Sigmoid colon (tissue), 7 donors: ENCODE data around the gene PIN1. TPM values are rescaled to one million over a fixed set of nuclear protein-coding genes. Genes with fewer than 3 reads are reported as not detected.

Source experiments
- DNase-seq: peaks from one replicate; pipeline ENCODE4 v3.0.0-alpha.2; 2019
- H3K27ac ChIP-seq, 4 donors: fragments of 200-600 bp; sonication (generic); one replicate each; pipeline ENCODE4 v1.5.1; 2016 to 2019; ENCODE audit warnings: mild to moderate bottlenecking in 1 of 4
- H3K27me3 ChIP-seq, 3 donors: fragments of 200-600 bp; sonication (generic); one replicate each; pipeline ENCODE4 v1.5.1; 2019; ENCODE audit warnings: mild to moderate bottlenecking in 1 of 3
- H3K36me3 ChIP-seq, 4 donors: fragments of 200-600 bp; sonication (generic); one replicate each; pipeline ENCODE4 v1.5.1; 2016 to 2019
- H3K4me1 ChIP-seq, 4 donors: fragments of 200-600 bp; sonication (generic); one replicate each; pipeline ENCODE4 v1.5.1; 2017 to 2019
- H3K4me3 ChIP-seq, 4 donors: fragments of 200-600 bp; sonication (generic); one replicate each; pipeline ENCODE4 v1.5.1; 2017 to 2019; ENCODE audit warnings: mild to moderate bottlenecking in 2 of 4, moderate library complexity in 1 of 4
- H3K9me3 ChIP-seq, 4 donors: fragments of 200-600 bp in 3 of 4; sonication (generic) in 3 of 4; one replicate each; pipeline versions ENCODE4 v1.5.1 to v1.6.1; 2013 to 2019
- EP300 ChIP-seq, 4 donors: sonication (generic); formaldehyde crosslinking; IDR thresholded peaks; one replicate each; pipeline ENCODE4 v1.6.1; 2017; ENCODE audit warnings: antibody characterized with exemption in 4 of 4
- POLR2A ChIP-seq, 2 donors: fragments of 450-650 bp; IDR thresholded peaks; one replicate each; pipeline ENCODE4 v1.6.1; 2016; ENCODE audit warnings: antibody characterized with exemption in 2 of 2, mild to moderate bottlenecking in 2 of 2, moderate library complexity in 2 of 2
- POLR2AphosphoS5 ChIP-seq, 4 donors: sonication (generic); formaldehyde crosslinking; IDR thresholded peaks; one replicate each; pipeline ENCODE4 v1.6.1; 2017; ENCODE audit warnings: antibody characterized with exemption in 4 of 4
- WGBS, 2 donors: extraction: QIAGEN DNeasy Blood & Tissue Kit; methylation state at CpG; one replicate each; pipeline ENCODE4 v1.1.7; 2013; 5-methylcytosine and 5-hydroxymethylcytosine counted together
- intact Hi-C: fragments of 100-400 bp; cut with DNase I; formaldehyde crosslinking; loops from one replicate; pipeline ENCODE4 v1.15.1; 2023
- polyA plus RNA-seq, 3 donors: library from polyadenylated mRNA; stranded (reverse); fragments of 200-250 nt; gene quantifications; one replicate each; pipeline ENCODE4 v1.2.3, GENCODE V29; 2013
- total RNA-seq, 4 donors: library from RNA; depleted of rRNA; stranded (reverse); fragments of >200 nt; gene quantifications; one replicate each; pipeline ENCODE4 v1.1.0, GENCODE V29; 2016
- TF ChIP-seq, protein P1 (sequence below), 4 experiments: fragments of 450-650 bp in 3 of 4; fragments of 200-600 bp in 1 of 4; IDR thresholded peaks; one replicate each; pipeline ENCODE4 v1.5.1; 2016 to 2019; ENCODE audit warnings: antibody characterized with exemption in 4 of 4, mild to moderate bottlenecking in 3 of 4, moderate library complexity in 2 of 4
- donor health status: healthy with polysubstance abuse.
- donor health status: Bipolar disorder and iron deficiency.
- donor health status: healthy.

Gene PIN1
- total and polyA plus RNA-seq, 7 donors, result 77.5 to 149 (median 122) TPM

DNA sequence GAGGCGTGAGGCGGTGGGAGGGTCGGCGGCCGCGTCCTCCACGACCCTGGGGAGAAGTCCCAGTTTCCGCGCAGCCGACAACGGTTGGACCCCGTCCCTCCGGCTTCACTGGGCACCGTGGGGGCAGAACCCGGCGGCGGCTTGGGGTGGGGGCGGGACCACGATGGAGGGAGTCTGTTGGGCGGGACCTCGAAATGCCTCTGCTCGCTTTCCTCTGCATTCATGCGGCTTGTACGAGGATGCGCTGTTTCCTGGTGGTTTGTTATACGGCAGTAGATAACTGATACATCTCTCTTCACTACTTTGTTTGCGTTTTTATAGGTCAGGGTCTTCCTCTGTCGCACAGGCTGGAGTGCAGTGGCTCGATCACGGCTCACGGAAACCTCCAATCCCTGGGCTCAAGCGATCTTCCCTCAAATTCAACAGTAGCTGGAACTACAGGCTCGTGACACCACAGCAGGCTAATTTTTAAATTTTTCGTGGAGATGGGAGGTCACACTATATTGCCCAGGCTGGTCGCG, 42.0 kb upstream of the PIN1 start:
- no peaks in the 10 kb centered on the region for H3K9me3 ChIP-seq
- no peaks in the 10 kb centered on the region for H3K36me3 ChIP-seq
- WGBS, 2 donors, result 19 to 24% methylated on average over 36 of the region's 36 CpGs
- DNase-seq, result peak; percentile 82
- H3K27ac ChIP-seq, result peak overlapping the region; percentile 90 to 99 (median 96)
- peaks cover 0 to 30% (median 20%) of the 10 kb centered on the region in 4 donors for H3K4me1 ChIP-seq
- peak in 1 of 4 donors; percentile 18 for TF ChIP-seq POLR2AphosphoS5 (IDR thresholded peaks at IDR 0.05)
- TF ChIP-seq, protein P1, sequence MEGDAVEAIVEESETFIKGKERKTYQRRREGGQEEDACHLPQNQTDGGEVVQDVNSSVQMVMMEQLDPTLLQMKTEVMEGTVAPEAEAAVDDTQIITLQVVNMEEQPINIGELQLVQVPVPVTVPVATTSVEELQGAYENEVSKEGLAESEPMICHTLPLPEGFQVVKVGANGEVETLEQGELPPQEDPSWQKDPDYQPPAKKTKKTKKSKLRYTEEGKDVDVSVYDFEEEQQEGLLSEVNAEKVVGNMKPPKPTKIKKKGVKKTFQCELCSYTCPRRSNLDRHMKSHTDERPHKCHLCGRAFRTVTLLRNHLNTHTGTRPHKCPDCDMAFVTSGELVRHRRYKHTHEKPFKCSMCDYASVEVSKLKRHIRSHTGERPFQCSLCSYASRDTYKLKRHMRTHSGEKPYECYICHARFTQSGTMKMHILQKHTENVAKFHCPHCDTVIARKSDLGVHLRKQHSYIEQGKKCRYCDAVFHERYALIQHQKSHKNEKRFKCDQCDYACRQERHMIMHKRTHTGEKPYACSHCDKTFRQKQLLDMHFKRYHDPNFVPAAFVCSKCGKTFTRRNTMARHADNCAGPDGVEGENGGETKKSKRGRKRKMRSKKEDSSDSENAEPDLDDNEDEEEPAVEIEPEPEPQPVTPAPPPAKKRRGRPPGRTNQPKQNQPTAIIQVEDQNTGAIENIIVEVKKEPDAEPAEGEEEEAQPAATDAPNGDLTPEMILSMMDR (IDR thresholded peaks at IDR 0.05), result no peak
- peak overlapping the region; percentile 60 to 86 (median 64) for H3K4me3 ChIP-seq
- H3K27me3 ChIP-seq, result no peaks in the 10 kb centered on the region
- intact Hi-C loops, result loop anchor here (2.0 to 5.0 kb wide), 5 partner anchors 26 to 484 kb away; partner anchors contain the start of genes FBXL12, ZNF426, ZNF562 and ZNF699

DNA sequence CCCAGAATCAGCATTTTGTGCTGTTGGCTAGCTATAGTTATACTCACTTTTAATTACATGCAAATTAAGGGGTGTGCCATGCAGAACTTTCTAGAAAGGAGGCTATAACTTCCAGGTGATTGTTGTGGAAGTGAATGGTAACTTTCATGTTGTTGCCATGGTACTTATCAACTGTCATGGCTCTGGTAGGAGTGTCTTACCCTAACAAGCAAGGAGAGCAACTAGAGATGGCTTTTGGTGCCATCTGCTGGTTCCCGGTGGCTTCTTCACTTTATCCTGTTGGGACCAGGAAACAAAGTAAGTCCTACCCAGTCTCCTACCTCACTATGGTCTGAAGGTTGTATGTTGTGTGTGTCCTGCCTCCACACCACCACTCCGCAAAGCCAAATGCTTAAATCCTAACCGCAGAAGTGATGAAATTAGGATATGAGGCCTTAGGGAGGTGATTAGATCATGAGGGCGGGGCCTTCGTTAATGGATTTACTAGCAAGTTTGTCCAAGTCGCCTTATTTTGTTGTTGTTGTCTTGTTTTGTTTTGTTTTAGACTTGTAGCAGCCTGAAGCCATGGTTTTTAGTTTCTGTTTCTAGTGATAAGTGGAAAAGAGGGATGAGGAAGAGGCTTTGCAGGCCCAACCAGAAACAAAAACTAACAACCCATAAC, 38.9 kb upstream of the PIN1 start:
- H3K4me3 ChIP-seq, result no peak overlapping the region
- peak overlapping the region in 1 of 4 donors; percentile 24 for H3K27ac ChIP-seq
- intact Hi-C loops, result loop anchor here (2.0 to 5.0 kb wide), 2 partner anchors 591 to 659 kb away; no protein-coding TSS in a partner anchor

DNA sequence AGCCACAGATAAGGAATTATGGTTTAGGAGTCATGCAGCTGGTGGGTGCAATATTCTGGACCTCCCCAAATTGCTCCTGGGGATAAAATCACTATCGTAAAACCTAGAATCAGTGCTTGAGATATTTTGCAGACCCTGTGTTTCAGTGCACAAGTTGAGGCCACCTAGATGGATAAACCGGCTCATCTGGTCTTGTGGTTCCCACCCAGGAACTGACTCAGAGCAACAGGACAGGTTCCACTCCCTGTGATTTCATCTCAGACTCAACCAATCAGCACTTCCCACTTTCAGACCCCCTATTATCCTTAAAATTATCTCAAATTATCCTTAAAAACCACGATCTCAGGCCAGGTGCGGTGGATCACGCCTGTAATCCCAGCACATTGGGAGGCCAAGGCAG, 37.2 kb upstream of the PIN1 start:
- no peak for DNase-seq
- intact Hi-C loops, result loop anchor here (2.0 to 5.0 kb wide), 2 partner anchors 593 to 661 kb away; no protein-coding TSS in a partner anchor
- Histone ChIP-seq H3K36me3 (no peaks in the 10 kb centered on the region), H3K27me3 (no peaks in the 10 kb centered on the region), H3K9me3 (no peaks in the 10 kb centered on the region), H3K27ac (no peak overlapping the region), H3K4me3 (no peak overlapping the region), H3K4me1 (peaks cover 0 to 5% (median 2%) of the 10 kb centered on the region in 4 donors)
- WGBS, 2 donors, result 87 to 91% methylated on average over 5 of the region's 5 CpGs
- TF ChIP-seq EP300 (IDR thresholded peaks at IDR 0.05), result no peak

More for the DNA sequence above, 38.9 kb upstream of the PIN1 start:
- Histone ChIP-seq H3K27me3 (no peaks in the 10 kb centered on the region), H3K36me3 (no peaks in the 10 kb centered on the region), H3K4me1 (peaks cover 0 to 7% (median 5%) of the 10 kb centered on the region in 4 donors), H3K9me3 (no peaks in the 10 kb centered on the region)
- DNase-seq, result peak; percentile 88
- 46 to 57% methylated on average over 6 of the region's 6 CpGs for WGBS, 2 donors
- peak in 1 of 4 donors; percentile 32 for TF ChIP-seq POLR2AphosphoS5 (IDR thresholded peaks at IDR 0.05)
- no peak for TF ChIP-seq POLR2A (IDR thresholded peaks at IDR 0.05)
- TF ChIP-seq EP300 (IDR thresholded peaks at IDR 0.05), result no peak
- TF ChIP-seq, protein P1 (IDR thresholded peaks at IDR 0.05), result peak; percentile 70 to 82 (median 72)

DNA sequence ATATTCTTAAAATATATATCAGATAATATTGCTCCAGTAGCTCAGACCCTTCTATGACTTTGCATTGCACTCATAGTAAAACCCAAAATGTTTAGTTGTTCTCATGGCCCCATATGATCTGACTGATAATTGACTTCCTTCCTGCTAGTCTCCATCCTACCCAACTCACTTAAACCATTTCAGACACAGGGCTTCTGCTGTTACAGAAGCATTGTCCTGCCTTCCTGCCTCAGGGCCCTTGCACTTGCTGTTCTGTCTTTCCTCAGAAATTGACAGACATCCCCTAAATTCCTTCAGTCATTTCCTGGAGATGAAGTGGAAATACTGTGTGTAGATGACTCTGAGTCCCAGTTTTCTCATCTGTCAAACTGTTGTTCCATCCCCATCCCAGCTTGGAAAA, 36.0 kb upstream of the PIN1 start:
- intact Hi-C loops, result loop anchor here (5.0 kb wide), 1 partner anchor 662 kb away; no protein-coding TSS in a partner anchor
- TF ChIP-seq EP300 (IDR thresholded peaks at IDR 0.05) (no peak), POLR2A (IDR thresholded peaks at IDR 0.05) (no peak), POLR2AphosphoS5 (IDR thresholded peaks at IDR 0.05) (no peak)
- TF ChIP-seq, protein P1 (IDR thresholded peaks at IDR 0.05), result no peak

DNA sequence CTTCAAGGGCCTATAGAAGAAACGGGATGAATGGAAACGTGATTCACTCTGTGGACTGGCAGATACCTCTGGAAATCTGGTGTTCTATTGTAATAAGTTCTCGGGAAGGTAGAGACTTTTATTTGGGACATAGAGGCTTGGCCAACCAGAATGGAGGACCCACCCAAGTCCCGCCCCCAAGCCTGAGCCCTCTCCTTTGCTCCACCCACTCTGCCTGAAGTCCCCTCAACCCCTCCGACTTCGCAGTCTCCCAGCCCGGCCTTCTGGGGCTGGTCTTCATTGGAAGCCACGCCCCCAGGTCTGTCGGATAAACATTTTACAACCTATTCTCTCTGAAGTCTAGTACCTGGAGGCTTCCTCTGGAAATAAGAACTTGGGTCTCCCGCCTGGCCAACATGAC, 33.1 kb upstream of the PIN1 start:
- H3K4me3 ChIP-seq, result no peak overlapping the region
- H3K27ac ChIP-seq, result no peak overlapping the region
- TF ChIP-seq POLR2A (IDR thresholded peaks at IDR 0.05) (no peak), EP300 (IDR thresholded peaks at IDR 0.05) (no peak), POLR2AphosphoS5 (IDR thresholded peaks at IDR 0.05) (no peak)
- TF ChIP-seq, protein P1 (IDR thresholded peaks at IDR 0.05), result no peak
- no peaks in the 10 kb centered on the region for H3K27me3 ChIP-seq
- DNase-seq, result no peak
- H3K36me3 ChIP-seq, result peaks cover 0 to 6% (median 2%) of the 10 kb centered on the region in 4 donors
- H3K9me3 ChIP-seq, result no peaks in the 10 kb centered on the region
- WGBS, 2 donors, result 92 to 93% methylated on average over 10 of the region's 10 CpGs
- H3K4me1 ChIP-seq, result no peaks in the 10 kb centered on the region
- intact Hi-C loops, result no loop called here

More for the DNA sequence above, 36.0 kb upstream of the PIN1 start:
- Histone ChIP-seq H3K9me3 (no peaks in the 10 kb centered on the region), H3K36me3 (no peaks in the 10 kb centered on the region), H3K4me3 (no peak overlapping the region), H3K27me3 (no peaks in the 10 kb centered on the region), H3K4me1 (peaks cover 0 to 5% (median 2%) of the 10 kb centered on the region in 4 donors), H3K27ac (no peak overlapping the region)
- no peak for DNase-seq
